Neuronal stem cell (in vitro differentiated cells): ENCODE measurements around the gene CHST12. TPM values are rescaled to one million over a fixed set of nuclear protein-coding genes. Genes with fewer than 3 reads are reported as not detected.
A peak's percentile ranks its signal among the peaks of the same experiment; 100 is the strongest.

ENCODE experiments used
- DNase-seq: peaks from one replicate; pipeline ENCODE4 v3.0.0-alpha.2; 2013; ENCODE audit warnings: low spot score
- H2AFZ ChIP-seq: one replicate; pipeline ENCODE4 v1.6.1; 2013; ENCODE audit warnings: mild to moderate bottlenecking, low read length, inconsistent platforms
- H2AK5ac ChIP-seq: 2 replicates; pipeline ENCODE4 v1.6.1; 2013; ENCODE audit warnings: low read depth, mild to moderate bottlenecking, inconsistent platforms, low read length, moderate library complexity, mixed read lengths
- H2BK120ac ChIP-seq: 2 replicates; pipeline ENCODE4 v1.6.1; 2013; ENCODE audit warnings: low read depth, mild to moderate bottlenecking, inconsistent platforms, low read length, moderate library complexity, mixed read lengths
- H2BK12ac ChIP-seq: one replicate; pipeline ENCODE4 v1.6.1; 2013; ENCODE audit warnings: low read length, inconsistent platforms
- H2BK15ac ChIP-seq: 2 replicates; pipeline ENCODE4 v1.6.1; 2013; ENCODE audit warnings: mild to moderate bottlenecking, low read length, inconsistent platforms, mixed read lengths
- H2BK5ac ChIP-seq: one replicate; pipeline ENCODE4 v1.6.1; 2013; ENCODE audit warnings: inconsistent platforms, mild to moderate bottlenecking, low read length, moderate library complexity
- H3K14ac ChIP-seq: one replicate; pipeline ENCODE4 v1.6.1; 2013; ENCODE audit warnings: low read length, inconsistent platforms
- H3K18ac ChIP-seq: 2 replicates; pipeline ENCODE4 v1.6.1; 2013; ENCODE audit warnings: low read length, inconsistent platforms
- H3K23ac ChIP-seq: 2 replicates; pipeline ENCODE4 v1.6.1; 2013; ENCODE audit warnings: low read depth, mild to moderate bottlenecking, mixed read lengths, low read length, inconsistent platforms; ENCODE audit not compliant: poor library complexity
- H3K27ac ChIP-seq: replicated peaks from 3 replicates; pipeline ENCODE4 v1.5.1; 2013; ENCODE audit warnings: low read length, inconsistent platforms
- H3K27me3 ChIP-seq, 3 experiments: 2 replicates each; pipeline ENCODE4 v1.6.1; 2013; ENCODE audit warnings: low read length in 3 of 3, mild to moderate bottlenecking in 2 of 3, inconsistent platforms in 1 of 3, low read depth in 1 of 3, mixed read lengths in 1 of 3, moderate library complexity in 1 of 3; ENCODE audit not compliant: control insufficient read depth in 3 of 3, insufficient read depth in 3 of 3
- H3K36me3 ChIP-seq, 2 donors: replicated peaks in 1 of 2; 2 replicates each; pipeline ENCODE4 v1.6.1; 2013; ENCODE audit warnings: low read length in 2 of 2; ENCODE audit not compliant: control insufficient read depth in 2 of 2, insufficient read depth in 2 of 2
- H3K4ac ChIP-seq: 2 replicates; pipeline ENCODE4 v1.6.1; 2013; ENCODE audit warnings: inconsistent platforms, mild to moderate bottlenecking, low read length, moderate library complexity
- H3K4me1 ChIP-seq, 2 donors: 1 replicate in 1 of 2; 2 replicates in 1 of 2; pipeline ENCODE4 v1.6.1; 2013; ENCODE audit warnings: low read length in 2 of 2, low read depth in 1 of 2; ENCODE audit not compliant: control insufficient read depth in 2 of 2, insufficient read depth in 1 of 2
- H3K4me2 ChIP-seq: one replicate; pipeline ENCODE4 v1.6.1; 2013; ENCODE audit warnings: mild to moderate bottlenecking, low read length, inconsistent platforms; ENCODE audit not compliant: insufficient read depth, poor library complexity, severe bottlenecking
- H3K4me3 ChIP-seq, 2 donors: 2 replicates each; pipeline ENCODE4 v1.5.1; 2013; ENCODE audit warnings: low read length in 2 of 2, mild to moderate bottlenecking in 2 of 2, inconsistent platforms in 1 of 2, moderate library complexity in 1 of 2
- H3K79me1 ChIP-seq: one replicate; pipeline ENCODE4 v1.6.1; 2013; ENCODE audit warnings: low read depth, mild to moderate bottlenecking, inconsistent platforms, low read length, moderate library complexity
- H3K9ac ChIP-seq: one replicate; pipeline ENCODE4 v1.6.1; 2013; ENCODE audit warnings: mild to moderate bottlenecking, low read depth, low read length, inconsistent platforms; ENCODE audit not compliant: poor library complexity
- H3K9me3 ChIP-seq, 2 donors: replicated peaks in 1 of 2; 2 replicates each; pipeline versions ENCODE3 to v1.6.1; 2013; ENCODE audit warnings: low read length in 2 of 2, mild to moderate bottlenecking in 2 of 2, inconsistent platforms in 1 of 2, low read depth in 1 of 2, mixed read lengths in 1 of 2, moderate library complexity in 1 of 2; ENCODE audit not compliant: control insufficient read depth in 2 of 2, insufficient read depth in 1 of 2
- H4K8ac ChIP-seq: one replicate; pipeline ENCODE4 v1.6.1; 2013; ENCODE audit warnings: low read depth, mild to moderate bottlenecking, inconsistent platforms, low read length, moderate library complexity
- H4K91ac ChIP-seq: one replicate; pipeline ENCODE4 v1.6.1; 2013; ENCODE audit warnings: low read length, low read depth, mild to moderate bottlenecking, inconsistent platforms; ENCODE audit not compliant: poor library complexity
- WGBS, 2 donors: extraction: QIAGEN DNeasy Blood & Tissue Kit; methylation state at CpG; one replicate each; pipeline ENCODE4 v1.1.7; 2013; ENCODE audit warnings: missing lambda C conversion rate in 2 of 2, mixed read lengths in 1 of 2; ENCODE audit not compliant: insufficient read length in 2 of 2, insufficient replicate concordance in 1 of 2; ENCODE audit errors: extremely low coverage in 2 of 2; 5-methylcytosine and 5-hydroxymethylcytosine counted together
- polyA plus RNA-seq, 2 experiments: library from polyadenylated mRNA; stranded (reverse); fragments of 200-250 nt; gene quantifications; one replicate each; pipeline ENCODE4 v1.2.3, GENCODE V29; 2013

CHST12 gene
- polyA plus RNA-seq (2013, experiment 1 of 2): 12.5 TPM
- polyA plus RNA-seq (2013, experiment 2 of 2): 12.7 TPM

DNA sequence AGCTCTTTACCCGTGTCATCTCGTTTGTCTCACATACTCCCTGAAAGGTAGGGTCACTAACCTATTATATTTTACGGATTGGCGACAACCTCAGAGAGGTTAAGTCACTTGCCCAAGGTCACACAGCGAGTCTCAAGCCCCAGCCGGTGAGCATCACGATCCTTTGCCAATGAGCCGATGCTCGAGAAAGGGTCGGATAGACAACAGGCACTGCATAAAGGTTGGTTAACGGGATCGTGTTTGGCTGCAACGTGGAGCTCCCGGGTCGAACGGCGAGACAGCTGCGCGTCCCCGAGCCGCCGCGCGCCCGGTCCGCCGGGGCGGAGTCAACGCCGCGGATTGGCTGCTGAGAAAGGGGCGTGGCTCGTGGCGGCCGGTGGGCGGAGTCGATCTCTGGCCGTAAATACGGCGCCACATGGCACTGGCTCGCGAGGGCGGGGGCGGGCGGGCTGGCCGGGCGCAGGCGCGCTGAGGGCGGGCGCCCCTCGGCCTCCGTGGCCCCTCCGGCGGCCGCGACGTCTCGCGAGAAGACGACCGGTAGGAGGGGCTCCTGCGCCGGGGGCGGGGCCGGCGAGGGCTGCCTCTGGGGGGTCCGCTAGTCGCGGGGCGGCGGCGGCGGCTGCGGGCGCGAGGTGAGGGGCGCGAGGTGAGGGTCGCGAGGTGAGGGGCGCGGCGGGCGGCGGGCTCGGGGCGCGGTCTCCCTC is at the start of gene CHST12:
TSS of gene CHST12 (plus strand) at position 598 of the 704 bp plus-strand sequence. CDS start 29,029 bp downstream, outside the sequence.
- Histone ChIP-seq H3K4me2 (peak within 1 kb of the TSS; percentile 96), H4K91ac (no peak within 1 kb of the TSS), H3K9me3 (peaks cover 0 to 2% of the 10 kb centered on the region in 2 donors), H3K23ac (peak within 1 kb of the TSS; percentile 80), H3K14ac (peak within 1 kb of the TSS; percentile 63), H2BK120ac (no peak within 1 kb of the TSS), H3K36me3 (peaks cover 0 to 2% of the 10 kb centered on the region in 2 donors), H3K79me1 (peaks cover 6% of the 10 kb centered on the region), H3K4me1 (peaks cover 15 to 16% of the 10 kb centered on the region in 2 donors), H3K4me3 (peak within 1 kb of the TSS; percentile 83 to 98), H2BK5ac (no peak within 1 kb of the TSS), H3K9ac (peak within 1 kb of the TSS; percentile 84), H3K27ac (no peak within 1 kb of the TSS), H3K18ac (peak within 1 kb of the TSS; percentile 94), H3K27me3 (no peaks in the 10 kb centered on the region), H2BK15ac (peak within 1 kb of the TSS; percentile 17), H2AK5ac (peak within 1 kb of the TSS; percentile 11), H2AFZ (peak within 1 kb of the TSS; percentile 98), H3K4ac (no peak within 1 kb of the TSS), H2BK12ac (no peak within 1 kb of the TSS), H4K8ac (no peak within 1 kb of the TSS)
- peak; percentile 92 for DNase-seq
- no CpG with 5 or more reads among the region's 89 CpGs for WGBS, 2 donors

DNA sequence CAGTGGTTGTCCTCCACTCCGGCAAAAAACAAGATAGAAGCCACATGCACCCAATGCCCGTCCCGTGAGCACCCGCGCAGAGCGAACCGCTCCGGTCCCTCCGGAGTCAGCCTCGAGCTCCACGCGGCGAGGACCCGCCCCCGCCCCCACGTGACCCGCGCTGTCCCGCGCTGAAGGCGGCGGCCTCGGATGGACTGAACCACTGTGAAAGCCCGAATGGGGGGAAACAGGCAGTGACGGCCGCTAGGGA is 49.5 kb upstream of the CHST12 start:
- H3K4me3 ChIP-seq: peak overlapping the region; percentile 97 to 99
- H2BK120ac ChIP-seq: peak overlapping the region; percentile 84
- no peak overlapping the region for H2BK15ac ChIP-seq
- H3K9me3 ChIP-seq: peaks cover 0 to 2% of the 10 kb centered on the region in 2 donors
- H3K18ac ChIP-seq: peak overlapping the region; percentile 94
- H3K79me1 ChIP-seq: peaks cover 6% of the 10 kb centered on the region
- no peak overlapping the region for H3K14ac ChIP-seq
- no peak for DNase-seq
- H4K8ac ChIP-seq: no peak overlapping the region
- no peak overlapping the region for H2BK12ac ChIP-seq
- peaks cover 8 to 9% of the 10 kb centered on the region in 2 donors for H3K4me1 ChIP-seq
- peak overlapping the region; percentile 93 for H2AFZ ChIP-seq
- no CpG with 5 or more reads among the region's 26 CpGs for WGBS, 2 donors
- peak overlapping the region; percentile 57 for H3K4me2 ChIP-seq
- no peaks in the 10 kb centered on the region for H3K27me3 ChIP-seq
- H2BK5ac ChIP-seq: peak overlapping the region; percentile 97
- H2AK5ac ChIP-seq: no peak overlapping the region
- H3K27ac ChIP-seq: peak overlapping the region; percentile 86
- peak overlapping the region; percentile 80 for H3K9ac ChIP-seq
- H3K4ac ChIP-seq: no peak overlapping the region
- peaks cover 10 to 36% of the 10 kb centered on the region in 2 donors for H3K36me3 ChIP-seq
- H4K91ac ChIP-seq: no peak overlapping the region
- no peak overlapping the region for H3K23ac ChIP-seq

DNA sequence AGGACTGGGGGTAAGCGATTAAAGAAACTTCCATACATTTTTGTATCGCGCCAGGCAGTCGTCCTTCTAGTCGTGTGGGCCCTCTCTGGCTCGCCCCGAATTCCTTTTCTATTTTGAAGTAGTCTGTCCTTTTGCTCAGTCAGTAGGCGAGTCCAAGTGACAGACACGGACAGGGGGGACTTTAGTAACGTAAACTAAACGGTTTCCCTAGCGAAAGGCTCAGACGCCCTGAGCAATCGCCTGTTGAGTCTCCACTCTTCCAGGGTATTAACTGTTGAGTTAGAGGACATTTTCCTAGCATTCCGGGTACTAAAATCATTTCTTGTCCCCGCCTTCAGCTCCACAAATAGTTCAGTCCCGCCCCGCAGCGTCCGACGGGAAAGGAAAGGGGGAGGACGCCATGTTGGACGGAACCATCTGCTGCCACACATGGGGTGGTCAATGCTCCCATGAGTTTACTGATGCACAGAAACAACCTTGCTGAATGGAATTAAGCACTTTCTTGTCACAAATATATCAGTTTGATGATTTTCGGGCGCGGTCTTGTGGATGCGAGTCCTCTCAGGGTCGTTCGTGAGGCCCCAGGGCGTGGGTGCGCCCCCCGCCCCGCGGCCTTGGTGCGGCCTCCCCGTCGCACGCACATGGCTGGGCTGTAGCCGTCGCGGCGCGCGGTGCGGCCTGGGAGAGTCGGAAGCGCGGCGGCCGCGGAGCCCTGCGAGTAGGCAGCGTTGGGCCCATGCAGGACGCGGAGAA is 49.0 kb upstream of the CHST12 start, which contains the start of gene EIF3B:
TSS of gene EIF3B (plus strand) at position 642 of the 753 bp plus-strand sequence. CDS start at position 737, 95 bp downstream.
- WGBS, 2 donors: no CpG with 5 or more reads among the region's 55 CpGs
- Histone ChIP-seq H3K27ac (peak within 1 kb of the TSS; percentile 86), H3K79me1 (peaks cover 6% of the 10 kb centered on the region), H3K36me3 (peaks cover 10 to 41% of the 10 kb centered on the region in 2 donors), H4K91ac (peak within 1 kb of the TSS; percentile 56), H2BK120ac (peak within 1 kb of the TSS; percentile 84), H3K14ac (peak within 1 kb of the TSS; percentile 64), H3K4ac (no peak within 1 kb of the TSS), H3K23ac (peak within 1 kb of the TSS; percentile 83), H2BK12ac (peak within 1 kb of the TSS; percentile 48), H3K4me3 (peak within 1 kb of the TSS; percentile 97 to 99), H2AK5ac (peak within 1 kb of the TSS; percentile 94), H3K9me3 (peaks cover 0 to 2% of the 10 kb centered on the region in 2 donors), H2BK5ac (peak within 1 kb of the TSS; percentile 97), H3K4me2 (peak within 1 kb of the TSS; percentile 85), H2AFZ (peak within 1 kb of the TSS; percentile 93), H2BK15ac (peak within 1 kb of the TSS; percentile 56), H3K18ac (peak within 1 kb of the TSS; percentile 94), H4K8ac (no peak within 1 kb of the TSS), H3K9ac (peak within 1 kb of the TSS; percentile 96), H3K27me3 (no peaks in the 10 kb centered on the region), H3K4me1 (peaks cover 8 to 9% of the 10 kb centered on the region in 2 donors)
- peak; percentile 98 for DNase-seq
